GM21723 (cell line): ENCODE data around the gene ATG7.
A peak's percentile ranks its signal among the peaks of the same experiment; 100 is the strongest.
"Not testable (repeated sequence)": the region's sequence is repeated elsewhere in the genome, so short reads cannot be mapped to it uniquely, and the experiment has no call there.

Experiments used
- ATAC-seq: cut with Tn5 transposase; IDR thresholded peaks from one replicate; pipeline ENCODE4 v1.9.1; 2021; ENCODE audit warnings: mild to moderate bottlenecking, moderate library complexity; ENCODE audit not compliant: unreplicated experiment

ATG7 gene

GRCh38 chr3:11250902-11251806 is 21.0 kb upstream of the ATG7 start:
- ATAC-seq = no peak

GRCh38 chr3:11251807-11252176 is 20.4 kb upstream of the ATG7 start:
- no peak for ATAC-seq

- ATAC-seq = no peak
Measured at GRCh38 chr3:11254876-11255275, 17.3 kb upstream of the ATG7 start.

GRCh38 chr3:11255537-11255936 is 16.7 kb upstream of the ATG7 start:
- not testable (repeated sequence) for ATAC-seq

GRCh38 chr3:11258958-11259357 is 13.2 kb upstream of the ATG7 start:
- ATAC-seq = no peak

- ATAC-seq = no peak
Measured at GRCh38 chr3:11260460-11260859, 11.7 kb upstream of the ATG7 start.

- ATAC-seq = no peak
Measured at GRCh38 chr3:11269007-11269406, 3.2 kb upstream of the ATG7 start.

GRCh38 chr3:11272906-11273574 is 843 bp downstream of the ATG7 start:
- no peak for ATAC-seq

GRCh38 chr3:11273891-11274291 is 1.7 kb downstream of the ATG7 start:
- no peak for ATAC-seq

- ATAC-seq = no peak
Measured at GRCh38 chr3:11274566-11275142, 2.5 kb downstream of the ATG7 start.

- no peak for ATAC-seq
Measured at GRCh38 chr3:11275926-11276325, 3.7 kb downstream of the ATG7 start.

- ATAC-seq = no peak
Measured at GRCh38 chr3:11276901-11277300, 4.7 kb downstream of the ATG7 start.

GRCh38 chr3:11282250-11283138 is 10.3 kb downstream of the ATG7 start:
- no peak for ATAC-seq

GRCh38 chr3:11283139-11283475 is 10.9 kb downstream of the ATG7 start:
- no peak for ATAC-seq

GRCh38 chr3:11284011-11284410 is 11.8 kb downstream of the ATG7 start:
- no peak for ATAC-seq

- ATAC-seq = no peak
Measured at GRCh38 chr3:11285471-11285870, 13.3 kb downstream of the ATG7 start.

GRCh38 chr3:11287404-11287803 is 15.2 kb downstream of the ATG7 start:
- no peak for ATAC-seq

GRCh38 chr3:11288021-11288491 is 15.9 kb downstream of the ATG7 start:
- no peak for ATAC-seq

- ATAC-seq = peak; percentile 69
Measured at GRCh38 chr3:11288786-11289637, 16.8 kb downstream of the ATG7 start.

GRCh38 chr3:11289864-11290263 is 17.7 kb downstream of the ATG7 start:
- ATAC-seq = no peak
